SKM-1 (cell line): ENCODE data around the gene REPIN1.

Experiments
- DNase-seq: peaks from one replicate; lab custom pipeline; 2025; ENCODE audit not compliant: unreplicated experiment; lab: John Stamatoyannopoulos, UW

The REPIN1 gene

GRCh38 chr7:150336746-150337145, 31.9 kb upstream of the REPIN1 start:
- DNase-seq, result no peak

GRCh38 chr7:150337179-150337578, 31.4 kb upstream of the REPIN1 start:
- no peak for DNase-seq

- no peak for DNase-seq
Observed at GRCh38 chr7:150337659-150338081, 31.0 kb upstream of the REPIN1 start.

GRCh38 chr7:150338166-150338829, 30.3 kb upstream of the REPIN1 start:
- no peak for DNase-seq

DNA sequence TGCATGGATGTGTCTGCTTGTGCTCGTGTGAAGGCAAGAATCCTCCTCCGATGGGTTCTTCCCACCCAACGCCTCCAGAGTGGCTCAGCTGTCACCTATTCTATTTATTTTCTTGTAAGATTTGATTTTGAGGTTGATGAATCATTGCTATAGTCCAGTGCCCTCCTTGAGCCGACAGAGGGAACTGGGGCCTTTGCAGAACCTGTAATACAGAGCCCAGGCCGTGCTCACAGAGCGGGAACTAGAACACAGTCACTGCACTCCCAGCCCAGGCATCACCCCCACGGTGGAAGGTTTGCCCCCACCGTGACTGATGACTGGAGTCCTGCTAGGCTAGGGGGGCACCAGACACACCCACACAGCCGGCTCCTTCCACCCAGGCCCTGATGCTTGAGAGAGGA, 29.2 kb upstream of the REPIN1 start:
- DNase-seq, result no peak

GRCh38 chr7:150340024-150340749, 28.4 kb upstream of the REPIN1 start:
- no peak for DNase-seq

GRCh38 chr7:150340875-150341262, 27.8 kb upstream of the REPIN1 start:
- no peak for DNase-seq

GRCh38 chr7:150341263-150342120, 27.1 kb upstream of the REPIN1 start, which contains the start of gene RARRES2:
RARRES2 (minus strand) TSS chr7:150341629; CDS start chr7:150340609, 1,020 bp downstream.
- DNase-seq, result no peak

GRCh38 chr7:150342121-150342408, 26.6 kb upstream of the REPIN1 start:
- DNase-seq, result no peak

- DNase-seq, result no peak
Observed at GRCh38 chr7:150343225-150343624, 25.4 kb upstream of the REPIN1 start.

- DNase-seq, result no peak
Observed at GRCh38 chr7:150344299-150344698, 24.3 kb upstream of the REPIN1 start.

DNA sequence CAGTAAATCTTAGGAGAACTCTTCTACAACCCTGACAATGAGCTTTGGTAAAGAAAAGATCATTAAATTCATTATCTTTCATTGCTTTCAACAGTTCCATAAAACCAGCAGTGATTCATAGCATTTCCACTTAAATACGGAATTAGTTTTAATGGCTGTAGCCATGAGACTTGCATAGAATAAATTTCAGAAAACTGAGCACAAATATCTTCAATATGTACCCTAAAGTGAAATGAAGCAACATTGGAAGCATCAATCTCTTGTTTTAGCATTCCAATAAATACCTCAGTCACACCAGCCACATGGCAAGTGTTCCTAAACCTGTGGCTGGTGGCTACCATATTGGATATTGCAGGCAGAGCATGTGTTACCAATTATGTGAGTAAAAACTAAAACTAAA, 23.6 kb upstream of the REPIN1 start:
- DNase-seq, result no peak

- no peak for DNase-seq
Observed at GRCh38 chr7:150346922-150347321, 21.7 kb upstream of the REPIN1 start.

- no peak for DNase-seq
Observed at GRCh38 chr7:150351587-150352194, 16.9 kb upstream of the REPIN1 start.

- no peak for DNase-seq
Observed at GRCh38 chr7:150355666-150356059, 13.0 kb upstream of the REPIN1 start.

- no peak for DNase-seq
Observed at GRCh38 chr7:150356265-150356897, 12.2 kb upstream of the REPIN1 start.

DNA sequence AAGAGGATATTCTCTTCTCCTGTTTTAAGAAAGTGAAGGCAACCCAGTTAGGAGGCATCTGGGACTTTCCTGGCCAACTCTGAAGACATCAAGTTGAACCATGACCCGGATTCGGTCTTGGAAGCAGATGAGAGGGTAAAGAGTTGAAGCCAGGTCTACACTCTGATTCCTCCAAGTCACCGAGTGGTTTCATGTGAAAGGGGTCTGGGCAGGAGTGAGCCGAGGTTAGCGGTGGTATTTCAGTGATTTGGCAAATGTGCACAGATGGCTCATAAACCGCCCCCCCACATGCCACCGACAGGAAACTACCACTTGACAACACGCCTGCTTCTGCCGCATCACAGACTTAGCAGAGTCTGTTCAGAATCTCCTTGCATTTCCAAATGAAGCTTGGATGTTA, 11.4 kb upstream of the REPIN1 start:
- DNase-seq, result no peak

- no peak for DNase-seq
Observed at GRCh38 chr7:150357771-150358427, 10.7 kb upstream of the REPIN1 start.

GRCh38 chr7:150358433-150358832, 10.2 kb upstream of the REPIN1 start:
- no peak for DNase-seq

- no peak for DNase-seq
Observed at GRCh38 chr7:150358988-150359621, 9.5 kb upstream of the REPIN1 start.
